Astrocyte (in vitro differentiated cells and primary cell): Measurements from ENCODE around the gene AGL.

ENCODE experiments used
- EZH2 ChIP-seq: IDR thresholded peaks from 2 replicates; pipeline ENCODE4 v1.6.1; 2012; ENCODE audit warnings: mild to moderate bottlenecking, low read length, inconsistent platforms; ENCODE audit not compliant: insufficient read depth
- TF ChIP-seq, protein P1 (sequence below): IDR thresholded peaks from 2 replicates; pipeline ENCODE4 v1.5.1; 2011; ENCODE audit warnings: low read depth, mild to moderate bottlenecking, inconsistent platforms, low read length, moderate library complexity; ENCODE audit not compliant: insufficient read depth

DNA sequence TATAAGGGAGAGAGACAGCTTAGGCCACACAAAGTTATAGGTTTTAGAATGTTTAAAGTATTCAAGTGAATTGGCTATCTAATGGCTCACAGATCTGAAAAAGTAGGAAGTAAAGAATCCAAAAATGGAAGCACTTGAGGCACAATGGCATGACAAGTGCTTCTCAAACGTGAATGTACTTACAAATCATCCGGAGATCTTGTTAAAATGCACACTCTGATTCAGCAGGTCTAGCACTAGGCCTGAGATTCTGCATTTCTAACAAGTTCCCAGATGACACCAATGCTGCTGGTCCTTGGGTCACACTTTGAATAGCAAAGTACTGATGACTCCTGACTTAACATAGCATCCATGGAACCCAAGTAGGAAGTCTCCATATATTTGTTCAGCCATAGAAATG, 20.9 kb upstream of the AGL start:
- TF ChIP-seq, protein P1, sequence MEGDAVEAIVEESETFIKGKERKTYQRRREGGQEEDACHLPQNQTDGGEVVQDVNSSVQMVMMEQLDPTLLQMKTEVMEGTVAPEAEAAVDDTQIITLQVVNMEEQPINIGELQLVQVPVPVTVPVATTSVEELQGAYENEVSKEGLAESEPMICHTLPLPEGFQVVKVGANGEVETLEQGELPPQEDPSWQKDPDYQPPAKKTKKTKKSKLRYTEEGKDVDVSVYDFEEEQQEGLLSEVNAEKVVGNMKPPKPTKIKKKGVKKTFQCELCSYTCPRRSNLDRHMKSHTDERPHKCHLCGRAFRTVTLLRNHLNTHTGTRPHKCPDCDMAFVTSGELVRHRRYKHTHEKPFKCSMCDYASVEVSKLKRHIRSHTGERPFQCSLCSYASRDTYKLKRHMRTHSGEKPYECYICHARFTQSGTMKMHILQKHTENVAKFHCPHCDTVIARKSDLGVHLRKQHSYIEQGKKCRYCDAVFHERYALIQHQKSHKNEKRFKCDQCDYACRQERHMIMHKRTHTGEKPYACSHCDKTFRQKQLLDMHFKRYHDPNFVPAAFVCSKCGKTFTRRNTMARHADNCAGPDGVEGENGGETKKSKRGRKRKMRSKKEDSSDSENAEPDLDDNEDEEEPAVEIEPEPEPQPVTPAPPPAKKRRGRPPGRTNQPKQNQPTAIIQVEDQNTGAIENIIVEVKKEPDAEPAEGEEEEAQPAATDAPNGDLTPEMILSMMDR, result no peak
- no peak for TF ChIP-seq EZH2
